ENCODE results near the gene GLIS1.

The GLIS1 gene

GRCh38 chr1:53463961-53464899 is 274.7 kb downstream of the GLIS1 start:
- no peak for DNase-seq (ENCODE audit: low spot score)

GRCh38 chr1:53462769-53463501 is 276.0 kb downstream of the GLIS1 start:
- no peak for DNase-seq (ENCODE audit: low spot score)

- DNase-seq (ENCODE audit: low spot score), result no peak
Observed at GRCh38 chr1:53462193-53462592, 276.8 kb downstream of the GLIS1 start.

- DNase-seq (ENCODE audit: low spot score), result no peak
Observed at GRCh38 chr1:53461323-53462044, 277.5 kb downstream of the GLIS1 start.

GRCh38 chr1:53460666-53461322 is 278.2 kb downstream of the GLIS1 start:
- no peak for DNase-seq (ENCODE audit: low spot score)

GRCh38 chr1:53460211-53460634 is 278.7 kb downstream of the GLIS1 start:
- no peak for DNase-seq (ENCODE audit: low spot score)

- no peak for DNase-seq (ENCODE audit: low spot score)
Observed at GRCh38 chr1:53459321-53460175, 279.4 kb downstream of the GLIS1 start, which contains the start of gene DMRTB1. TSS of gene DMRTB1 (plus strand) at chr1:53459399. CDS start at chr1:53459454, 55 bp downstream.

- no peak for DNase-seq (ENCODE audit: low spot score)
Observed at GRCh38 chr1:53458634-53459033, 280.3 kb downstream of the GLIS1 start.
